Measurements from ENCODE around the gene SETD2.
A peak's percentile ranks its signal among the peaks of the same experiment; 100 is the strongest.
"Not testable (repeated sequence)": the region's sequence is repeated elsewhere in the genome, so short reads cannot be mapped to it uniquely, and the experiment has no call there.

Gene SETD2

DNA sequence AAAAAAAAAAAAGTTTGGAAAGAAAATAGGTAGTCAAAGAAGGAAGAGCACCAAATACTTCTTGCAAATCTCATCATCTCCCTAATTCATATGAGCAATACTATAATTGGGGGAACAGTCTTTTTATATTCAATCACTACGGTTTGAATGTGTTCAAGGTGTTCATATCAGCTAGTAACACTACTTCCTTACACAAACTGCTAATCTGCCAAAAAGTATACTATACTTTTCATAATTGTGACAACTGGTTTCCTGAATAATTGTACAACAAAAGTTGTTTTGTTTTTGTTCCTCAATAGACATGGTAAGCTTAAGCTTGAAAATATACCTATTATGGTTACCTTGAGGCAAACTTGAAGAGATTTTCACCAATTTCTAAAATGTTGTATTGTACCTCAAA is 12.1 kb downstream of the SETD2 start:
- no peak for DNase-seq

DNA sequence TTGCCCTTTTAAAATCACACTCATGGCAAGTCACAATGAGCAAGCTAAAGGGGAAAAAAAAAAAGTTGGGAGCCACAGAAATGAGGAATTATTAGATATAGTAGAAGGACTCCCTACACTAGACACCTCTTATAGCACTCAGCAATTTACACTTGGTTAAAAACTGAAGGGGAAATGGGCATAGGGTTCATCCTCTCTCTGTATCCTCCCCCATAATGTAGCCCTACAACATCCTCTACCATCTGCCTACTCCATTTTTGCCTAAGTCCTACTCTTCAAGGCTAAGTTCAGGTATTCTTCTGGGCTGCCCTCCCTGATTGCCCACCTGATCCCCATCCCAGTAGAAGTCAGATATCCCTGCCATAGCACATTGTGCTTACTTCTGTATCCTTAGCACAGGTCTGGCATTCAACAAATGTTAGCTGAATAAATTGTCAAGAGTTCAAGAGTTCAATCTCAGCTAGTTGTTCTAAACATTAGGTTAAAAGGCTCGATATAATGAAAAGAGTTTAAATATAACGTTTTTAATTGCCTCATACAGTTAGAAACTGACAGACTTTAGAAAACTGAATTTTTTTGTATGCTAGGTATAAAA is 14.5 kb downstream of the SETD2 start:
- no peak for DNase-seq

GRCh38 chr3:47145272-47145671 is 18.6 kb downstream of the SETD2 start:
- DNase-seq, result no peak

DNA sequence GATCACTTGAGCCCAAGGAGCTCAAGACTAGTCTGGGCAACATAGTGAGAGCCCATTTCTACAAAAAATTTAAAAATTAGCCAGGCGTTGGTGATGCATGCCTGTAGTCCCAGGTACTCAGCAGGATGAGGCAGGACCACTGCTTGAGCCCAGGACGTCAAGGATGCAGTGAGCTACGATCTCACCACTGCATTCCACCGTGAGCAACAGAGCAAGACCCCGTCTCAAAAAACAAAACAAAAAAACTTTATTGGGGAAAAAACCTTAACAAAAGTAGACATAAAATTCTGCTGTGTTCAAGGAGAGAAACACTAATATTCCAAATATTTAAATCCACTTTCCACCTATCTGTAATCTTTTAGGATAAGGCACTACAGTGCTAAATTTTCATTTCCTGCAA is 20.8 kb downstream of the SETD2 start:
- no peak for DNase-seq

DNA sequence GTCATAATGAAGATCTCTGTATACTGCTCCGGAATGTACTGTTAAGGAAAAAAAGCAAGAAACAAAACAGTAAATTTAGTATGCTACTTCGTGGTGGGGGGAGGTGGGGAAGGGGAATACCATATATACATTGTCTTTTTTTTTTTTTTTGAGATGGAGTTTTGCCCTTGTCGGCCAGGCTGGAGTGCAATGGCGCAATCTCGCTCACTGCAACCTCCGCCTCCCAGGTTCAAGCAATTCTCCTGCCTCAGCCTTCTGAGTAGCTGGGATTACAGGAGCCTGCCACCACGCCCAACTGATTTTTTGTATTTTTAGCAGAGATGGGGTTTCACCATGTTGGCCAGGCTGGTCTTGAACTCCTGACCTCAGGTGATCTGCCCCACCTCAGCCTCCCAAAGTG is 21.4 kb downstream of the SETD2 start:
- not testable (repeated sequence) for DNase-seq

- DNase-seq, result peak; percentile 18 to 46
Measured at GRCh38 chr3:47140973-47141461, 22.9 kb downstream of the SETD2 start.

DNA sequence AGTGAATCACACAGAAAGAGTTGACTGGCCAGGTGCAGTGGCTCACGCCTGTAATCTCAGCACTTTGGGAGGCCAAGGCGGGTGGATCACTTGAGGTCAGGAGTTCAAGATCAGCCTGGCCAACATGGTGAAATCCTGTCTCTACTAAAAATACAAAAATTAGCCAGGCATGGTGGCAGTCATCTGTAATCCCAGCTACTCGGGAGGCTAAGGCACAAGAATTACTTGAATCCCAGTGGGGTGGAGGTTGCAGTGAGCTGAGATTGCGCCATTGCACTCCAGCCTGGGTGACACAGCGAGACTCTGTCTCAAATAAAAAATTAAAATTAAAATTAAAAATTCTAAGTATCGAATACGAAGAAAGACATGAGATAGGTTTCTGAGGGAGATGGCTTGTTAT is 23.4 kb downstream of the SETD2 start:
- not testable (repeated sequence) for DNase-seq

GRCh38 chr3:47134311-47134710 is 29.6 kb downstream of the SETD2 start:
- no peak for DNase-seq

DNA sequence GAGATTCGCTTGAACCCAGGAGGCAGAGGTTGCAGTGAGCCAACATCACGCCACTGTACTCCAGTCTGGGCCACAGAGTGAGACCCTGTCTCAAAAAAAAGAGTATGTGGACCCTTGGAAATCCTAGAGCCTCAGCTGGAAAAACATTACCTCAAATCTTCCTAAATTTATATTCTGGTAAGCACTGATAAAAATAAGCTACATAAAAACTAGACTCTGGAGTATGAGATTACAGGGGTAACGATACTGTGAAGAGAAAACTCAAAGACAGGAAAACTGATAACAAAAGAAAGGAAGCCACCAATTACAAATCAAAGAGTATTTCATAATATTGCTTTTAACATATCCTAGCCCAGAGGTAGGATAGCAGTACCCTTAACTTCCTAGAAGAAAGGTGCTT is 30.3 kb downstream of the SETD2 start:
- DNase-seq, result no peak

DNA sequence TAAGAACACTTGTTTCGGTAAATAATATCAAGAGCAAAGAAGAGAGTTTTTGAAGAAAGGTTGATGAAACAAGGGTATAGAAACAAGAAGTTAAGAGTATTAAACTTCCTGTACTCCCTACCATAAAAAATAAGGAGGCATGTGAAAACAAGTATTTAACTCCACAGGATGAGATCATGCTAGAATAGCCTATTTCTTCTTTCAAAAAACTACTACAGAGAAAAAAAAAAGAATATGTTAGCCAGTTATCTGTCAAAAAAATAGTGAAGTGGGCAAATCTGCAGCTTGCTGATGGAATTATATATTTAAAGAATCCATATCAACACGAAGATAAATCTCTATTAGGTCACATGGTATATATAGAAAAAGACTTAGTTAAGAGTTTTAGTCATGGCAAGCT is 33.4 kb downstream of the SETD2 start:
- no peak for DNase-seq

- no peak for DNase-seq
Measured at GRCh38 chr3:47128137-47128536, 35.8 kb downstream of the SETD2 start.

GRCh38 chr3:47123857-47124256 is 40.1 kb downstream of the SETD2 start:
- DNase-seq, result no peak

GRCh38 chr3:47121409-47121808 is 42.5 kb downstream of the SETD2 start:
- DNase-seq, result no peak

DNA sequence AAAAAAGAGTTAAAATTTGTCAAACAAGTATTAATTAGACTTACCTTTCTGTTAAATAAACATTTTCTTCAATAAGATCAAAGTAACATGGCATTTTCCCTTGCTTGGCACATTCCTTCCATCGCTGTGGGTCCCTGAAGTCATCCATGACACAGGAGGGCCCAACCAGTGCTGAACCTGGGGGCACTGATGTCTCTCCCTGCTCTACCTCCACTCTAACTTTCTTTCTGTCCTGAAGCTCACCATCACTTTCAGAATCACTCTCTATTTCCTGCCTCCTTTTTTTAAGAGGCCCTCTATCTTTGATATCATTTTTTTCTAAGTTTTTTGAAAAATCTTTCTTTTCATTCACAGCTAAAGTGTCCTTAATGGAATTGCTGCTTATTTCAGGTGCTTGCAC is 43.8 kb downstream of the SETD2 start:
- DNase-seq, result no peak

- DNase-seq, result not testable (repeated sequence)
Measured at GRCh38 chr3:47119387-47119786, 44.5 kb downstream of the SETD2 start.

DNA sequence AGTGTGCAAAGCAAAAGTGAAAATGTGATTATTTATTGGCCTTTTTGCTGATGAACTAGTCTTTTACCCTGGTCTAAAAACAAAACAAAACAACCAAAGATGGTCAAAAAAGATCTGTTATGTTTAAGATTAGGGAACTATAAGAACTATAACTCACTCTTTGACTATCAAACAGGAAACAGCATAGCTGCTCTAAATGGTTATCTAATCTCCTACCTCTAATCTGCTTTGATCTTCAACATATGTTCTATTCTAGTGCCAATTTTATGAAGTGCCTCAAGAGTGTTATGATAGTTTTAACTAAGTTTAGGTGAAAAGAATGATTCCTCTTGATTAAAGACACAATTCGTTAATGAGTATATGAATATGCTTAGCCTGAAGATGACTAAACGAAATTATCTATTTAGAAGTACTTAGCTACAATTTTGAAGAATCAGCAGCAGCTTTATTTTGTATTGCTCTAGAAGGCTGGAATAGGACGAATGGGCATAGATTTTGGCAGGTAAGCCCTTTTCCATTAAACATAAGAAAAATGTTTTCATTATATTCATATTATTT is 46.0 kb downstream of the SETD2 start:
- no peak for DNase-seq

DNA sequence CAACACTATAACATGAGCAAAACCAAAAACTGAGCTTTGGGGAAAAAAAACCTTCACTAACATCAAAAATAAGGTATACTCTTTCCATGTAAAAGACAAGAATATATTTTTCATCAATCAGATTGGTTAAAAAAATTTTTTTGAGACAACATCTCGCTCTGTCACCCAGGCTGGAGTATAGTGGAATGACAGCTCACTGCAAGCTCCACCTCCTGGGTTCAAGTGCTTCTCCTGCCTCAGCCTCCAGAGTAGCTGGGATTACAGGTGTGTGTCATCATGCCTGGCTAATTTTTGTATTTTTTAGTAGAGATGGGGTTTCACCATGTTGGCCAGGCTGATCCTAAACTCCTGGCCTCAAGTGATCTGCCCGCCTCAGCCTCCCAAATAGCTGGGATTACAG is 48.4 kb downstream of the SETD2 start:
- not testable (repeated sequence) for DNase-seq

GRCh38 chr3:47113669-47114365 is 50.1 kb downstream of the SETD2 start:
- DNase-seq, result no peak

DNA sequence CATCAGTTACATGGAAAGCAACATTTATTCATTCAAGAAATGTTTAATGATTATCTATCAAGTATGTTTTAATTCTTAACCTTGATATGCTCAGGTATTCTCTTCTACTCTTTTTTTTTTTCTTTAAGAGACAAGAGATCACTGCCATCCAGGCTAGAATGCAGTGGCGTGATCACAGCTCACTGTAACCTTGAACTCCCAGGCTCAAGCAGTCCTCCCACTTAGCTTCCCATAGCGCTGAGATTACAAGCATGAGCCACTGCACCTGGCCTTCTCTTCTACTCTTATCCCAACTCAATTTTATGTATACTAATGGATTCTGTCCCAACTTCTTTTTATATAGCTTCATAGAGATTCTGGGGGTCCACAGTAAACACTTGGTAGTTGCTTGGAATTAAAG is 50.9 kb downstream of the SETD2 start:
- DNase-seq, result no peak

GRCh38 chr3:47109393-47109792 is 54.5 kb downstream of the SETD2 start:
- DNase-seq, result no peak

- DNase-seq, result no peak
Measured at GRCh38 chr3:47108546-47108945, 55.4 kb downstream of the SETD2 start.

DNA sequence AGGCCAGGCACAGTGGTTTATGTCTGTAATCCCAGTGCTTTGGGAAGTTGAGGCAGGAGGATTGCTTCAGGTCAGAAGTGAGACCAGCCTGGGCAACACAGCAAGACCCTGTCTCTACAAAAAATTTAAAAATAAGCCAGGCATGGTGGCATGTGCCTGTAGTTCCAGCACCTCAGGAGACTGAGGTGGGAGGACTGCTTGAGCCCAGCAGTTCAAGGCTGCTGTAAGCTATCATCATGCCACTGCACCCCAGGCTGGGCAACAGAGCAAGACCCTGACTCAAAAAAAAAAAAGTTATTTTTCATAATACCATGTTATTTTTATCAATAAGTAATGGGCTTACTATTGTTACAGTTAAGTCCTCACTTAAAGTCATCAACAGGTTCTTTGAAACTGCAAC is 59.7 kb downstream of the SETD2 start:
- DNase-seq, result no peak

DNA sequence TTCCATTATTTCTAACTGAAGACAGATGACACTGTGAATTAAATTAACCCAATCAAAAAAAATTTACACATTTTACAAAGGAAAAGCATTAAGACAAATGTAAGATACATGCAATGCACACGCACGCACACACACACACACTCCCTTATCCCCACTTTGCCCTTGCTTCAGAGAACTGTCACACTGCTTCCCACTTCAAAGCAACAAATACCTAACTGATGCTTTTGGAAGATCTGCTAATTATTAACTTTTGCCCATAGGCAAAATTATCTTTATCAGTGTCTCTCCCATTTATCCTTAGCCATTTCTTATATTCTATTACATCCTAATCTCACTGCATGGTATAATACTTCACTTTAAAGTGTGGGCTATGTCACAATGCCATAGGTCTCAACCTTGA is 60.3 kb downstream of the SETD2 start:
- no peak for DNase-seq

- no peak for DNase-seq
Measured at GRCh38 chr3:47102081-47102600, 61.8 kb downstream of the SETD2 start.

Measured in NCI-H526 (cell line).